Measurements from ENCODE around the gene MEGF9.

DNA sequence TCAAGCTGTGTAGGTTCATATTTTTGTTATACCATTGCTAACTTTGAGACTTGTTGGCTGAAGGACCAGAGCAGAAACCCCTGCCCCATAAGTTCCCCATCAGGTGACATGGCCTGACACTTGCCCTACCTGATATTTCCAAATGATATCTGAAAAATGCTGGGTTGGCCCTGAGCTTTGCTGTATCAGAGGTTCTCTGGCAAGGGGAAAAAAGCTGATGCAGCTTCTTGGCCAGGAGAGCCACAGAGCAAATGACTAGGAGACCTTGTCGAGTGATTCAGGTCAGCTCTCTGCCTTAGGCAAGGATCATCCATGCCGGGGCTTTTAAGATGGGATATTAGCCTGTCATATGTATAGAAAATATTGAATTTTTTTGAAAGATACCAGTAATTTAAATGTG lies 2.9 kb upstream of the MEGF9 start:
- TF ChIP-seq CTCF (IDR thresholded peaks at IDR 0.05; ENCODE audit: extremely low read depth in 1 of 2, insufficient read depth in 1 of 2, low read depth in 1 of 2, low read length in 2 of 2) (no peak), EZH2 (IDR thresholded peaks at IDR 0.05; ENCODE audit: borderline replicate concordance, low read depth, low read length, severe bottlenecking) (no peak), POLR2AphosphoS5 (IDR thresholded peaks at IDR 0.05; ENCODE audit: insufficient read depth, low read depth, low read length) (no peak)
- TF ChIP-seq, protein P1, sequence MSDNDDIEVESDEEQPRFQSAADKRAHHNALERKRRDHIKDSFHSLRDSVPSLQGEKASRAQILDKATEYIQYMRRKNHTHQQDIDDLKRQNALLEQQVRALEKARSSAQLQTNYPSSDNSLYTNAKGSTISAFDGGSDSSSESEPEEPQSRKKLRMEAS (IDR thresholded peaks at IDR 0.05; ENCODE audit: insufficient read depth, insufficient read length) = no peak
